ENCODE data around the gene TNFRSF13B.
"Not testable (repeated sequence)": the region's sequence is repeated elsewhere in the genome, so short reads cannot be mapped to it uniquely, and the experiment has no call there.

TNFRSF13B gene

DNA sequence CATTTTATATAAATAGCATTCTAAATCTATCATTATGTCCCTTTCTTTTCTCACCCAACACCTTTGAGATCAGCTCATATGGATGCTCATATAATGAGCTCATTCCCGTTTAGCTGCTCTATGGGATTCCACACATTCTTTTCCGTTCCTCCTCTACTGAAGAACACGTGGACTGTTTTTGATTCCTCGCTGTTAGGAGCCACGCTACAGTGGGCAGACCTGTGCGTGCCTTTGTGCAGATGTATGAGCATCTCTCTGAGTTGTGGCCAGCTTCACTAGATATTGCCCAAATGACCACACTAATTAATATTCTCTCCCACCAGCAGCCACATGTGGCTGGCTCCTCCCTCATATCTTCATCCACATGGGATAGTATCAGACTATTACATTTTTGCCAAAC lies 6.0 kb upstream of the TNFRSF13B start:
- no peak for DNase-seq (ENCODE audit: low spot score)
- no peak for TF ChIP-seq CTCF (IDR thresholded peaks at IDR 0.05; ENCODE audit: extremely low read depth, missing control alignments)

DNA sequence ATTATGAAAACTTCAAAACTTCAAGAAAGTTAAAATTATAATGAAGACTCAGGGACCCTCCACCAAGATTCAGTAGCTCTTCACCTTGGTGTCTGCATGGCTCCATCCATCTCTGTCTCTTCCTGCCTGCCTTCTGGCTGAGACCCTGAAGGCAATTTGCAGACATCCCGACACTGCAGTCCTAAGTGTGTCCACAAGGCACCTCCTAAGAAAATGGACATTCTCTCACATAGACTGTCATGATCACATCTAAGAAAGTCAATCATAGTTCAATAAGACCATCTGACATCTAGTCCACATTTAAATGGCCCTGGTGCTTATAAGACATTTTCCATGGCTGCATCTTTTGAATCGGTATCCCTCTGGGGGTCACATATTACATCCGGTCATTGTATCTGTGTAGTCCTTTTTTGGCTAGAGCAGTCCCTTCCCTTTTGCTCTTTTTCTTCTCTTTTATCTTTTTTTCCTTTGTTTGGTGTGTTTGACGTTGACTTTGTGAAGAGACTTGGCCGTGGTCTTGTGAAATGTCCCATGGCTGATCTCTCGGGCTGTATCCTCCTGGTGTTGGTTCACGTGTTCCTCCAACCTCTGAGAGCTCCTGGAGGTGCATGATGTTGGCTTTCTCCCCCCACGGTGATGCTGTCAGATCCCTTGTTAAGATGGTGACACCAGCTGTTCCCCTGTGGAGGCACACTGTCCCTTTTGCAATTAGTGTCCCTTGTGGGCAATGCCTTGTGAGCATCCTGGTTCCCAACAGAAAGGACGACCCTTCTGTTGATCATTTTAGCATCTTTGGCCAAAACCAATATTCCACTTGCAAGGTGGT lies 5.0 kb upstream of the TNFRSF13B start:
- no peak for DNase-seq (ENCODE audit: low spot score)

GRCh38 chr17:16975744-16976625 lies 4.1 kb upstream of the TNFRSF13B start:
- TF ChIP-seq CTCF (IDR thresholded peaks at IDR 0.05; ENCODE audit: extremely low read depth, missing control alignments), result no peak
- DNase-seq (ENCODE audit: low spot score), result no peak

More for the DNA sequence above, 5.0 kb upstream of the TNFRSF13B start:
- no peak for TF ChIP-seq CTCF (IDR thresholded peaks at IDR 0.05; ENCODE audit: extremely low read depth, missing control alignments)

DNA sequence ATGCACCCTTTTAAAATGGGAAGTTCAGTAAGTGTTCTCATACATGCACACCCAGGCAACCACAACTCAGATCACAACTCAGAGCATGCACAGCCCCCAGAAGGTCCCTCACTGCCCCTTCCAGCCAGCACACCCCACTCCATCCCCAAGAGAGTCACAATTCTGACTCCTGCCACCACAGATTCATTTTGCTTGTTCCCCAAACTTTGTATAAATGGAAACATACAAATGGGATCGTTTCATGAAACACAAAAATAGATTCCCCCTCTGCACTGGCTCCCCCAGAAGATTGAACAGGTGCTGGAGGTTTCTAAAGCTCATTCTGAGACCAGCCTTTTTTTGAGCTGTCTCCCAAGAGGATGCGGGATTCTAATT lies 3.3 kb upstream of the TNFRSF13B start:
- no peak for TF ChIP-seq CTCF (IDR thresholded peaks at IDR 0.05; ENCODE audit: extremely low read depth, missing control alignments)
- DNase-seq (ENCODE audit: low spot score), result no peak

- no peak for TF ChIP-seq CTCF (IDR thresholded peaks at IDR 0.05; ENCODE audit: extremely low read depth, missing control alignments)
- DNase-seq (ENCODE audit: low spot score), result no peak
Measured at GRCh38 chr17:16974569-16975276, 2.8 kb upstream of the TNFRSF13B start.

DNA sequence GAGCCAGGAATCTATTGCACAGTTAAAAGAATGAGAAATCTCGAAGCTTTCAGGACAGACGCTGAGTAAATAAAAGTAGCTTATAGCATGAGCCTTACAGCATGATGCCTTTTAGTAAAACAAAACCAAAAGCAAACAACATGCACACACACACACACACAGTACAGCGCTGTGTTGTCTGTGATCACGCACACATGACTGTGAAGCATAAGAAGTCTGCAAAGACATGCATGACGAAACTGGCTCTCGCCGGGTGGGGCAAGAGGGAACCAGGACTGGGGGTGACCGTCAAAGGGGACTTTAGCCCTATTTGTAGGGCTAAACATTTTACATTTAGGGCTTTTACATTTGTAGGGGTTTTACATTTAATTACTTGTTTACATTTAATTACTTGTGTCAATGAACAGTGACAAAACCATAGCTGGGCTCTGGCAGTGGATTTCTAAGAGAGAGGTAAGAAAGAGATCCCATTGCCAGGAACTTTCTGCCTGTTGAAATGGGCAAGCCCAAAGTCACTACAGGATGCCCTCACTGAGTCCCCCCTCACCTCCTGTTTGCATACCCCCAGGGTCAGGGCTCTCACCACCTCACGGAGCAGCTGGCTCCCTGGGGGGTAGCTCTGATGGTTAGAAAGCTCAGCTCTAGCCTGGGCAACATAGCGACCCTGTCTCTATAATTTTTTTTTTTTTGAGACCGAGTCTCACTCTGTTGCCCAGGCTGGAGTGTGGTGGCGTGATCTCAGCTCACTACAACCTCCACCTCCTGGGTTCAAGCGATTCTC lies 2.0 kb upstream of the TNFRSF13B start:
- TF ChIP-seq CTCF (IDR thresholded peaks at IDR 0.05; ENCODE audit: extremely low read depth, missing control alignments), result no peak
- DNase-seq (ENCODE audit: low spot score), result no peak

DNA sequence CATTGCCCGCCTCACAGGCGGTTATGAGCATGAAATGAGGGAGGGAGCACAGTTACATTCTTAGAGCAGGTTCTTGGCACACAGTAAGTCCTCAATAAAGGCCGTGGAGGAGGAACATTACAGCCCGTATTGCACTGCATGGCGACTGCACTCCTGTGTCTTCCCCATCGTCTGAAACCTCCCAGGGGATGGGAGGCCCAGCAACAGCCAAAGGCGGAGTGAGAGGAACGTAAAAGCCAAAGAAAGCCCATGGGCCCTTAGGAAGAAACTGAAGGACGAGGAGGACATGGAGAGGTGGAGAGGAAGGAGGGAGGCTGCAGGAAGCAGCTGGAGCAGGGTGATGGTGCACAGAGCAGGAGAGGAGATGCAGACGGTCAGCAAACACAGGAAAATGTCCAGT lies 1.1 kb upstream of the TNFRSF13B start:
- not testable (repeated sequence) for DNase-seq (ENCODE audit: low spot score)
